Stimulated activated CD8-positive, alpha-beta memory T cell treated with anti-CD3 and anti-CD28 coated beads, Interleukin-4, amount 100 ng/mL, for 4 hours (primary cell): ENCODE measurements around the gene NDUFB5.

ENCODE experiments used
- DNase-seq, 2 donors: peaks; one replicate each; pipeline ENCODE4 v3.0.0-alpha.2; 2020; ENCODE audit warnings: low read depth in 2 of 2, low spot score in 1 of 2

Gene NDUFB5

GRCh38 chr3:179676081-179676480, 71.5 kb downstream of the NDUFB5 start:
- no peak for DNase-seq
